NCI-H146 treated with DMSO at 0.1 percent for 48 hours (cell line): ENCODE data around the gene ALDH3A2.
"Not testable (repeated sequence)": the region's sequence is repeated elsewhere in the genome, so short reads cannot be mapped to it uniquely, and the experiment has no call there.

Source experiments
- DNase-seq: peaks from one replicate; lab custom pipeline; 2025; ENCODE audit not compliant: unreplicated experiment; lab: John Stamatoyannopoulos, UW

ALDH3A2 gene

GRCh38 chr17:19677736-19678379, 29.3 kb downstream of the ALDH3A2 start:
- no peak for DNase-seq

GRCh38 chr17:19678581-19679453, 30.3 kb downstream of the ALDH3A2 start:
- DNase-seq = no peak

- DNase-seq = no peak
These were observed 34.6 kb downstream of the ALDH3A2 start for GRCh38 chr17:19683117-19683516.

GRCh38 chr17:19684909-19685580, 36.5 kb downstream of the ALDH3A2 start:
- DNase-seq = not testable (repeated sequence)

- DNase-seq = no peak
These were observed 38.0 kb downstream of the ALDH3A2 start for GRCh38 chr17:19686400-19687090.

GRCh38 chr17:19702217-19702641, 53.7 kb downstream of the ALDH3A2 start:
- DNase-seq = no peak

- DNase-seq = no peak
These were observed 54.7 kb downstream of the ALDH3A2 start for GRCh38 chr17:19703106-19703827.

GRCh38 chr17:19703828-19704613, 55.5 kb downstream of the ALDH3A2 start:
- DNase-seq = no peak

- no peak for DNase-seq
These were observed 56.6 kb downstream of the ALDH3A2 start for GRCh38 chr17:19705201-19705600.

GRCh38 chr17:19705771-19706770, 57.5 kb downstream of the ALDH3A2 start:
- DNase-seq = no peak

- no peak for DNase-seq
These were observed 58.5 kb downstream of the ALDH3A2 start for GRCh38 chr17:19706791-19707727.

GRCh38 chr17:19707728-19708221, 59.2 kb downstream of the ALDH3A2 start:
- DNase-seq = no peak

- DNase-seq = no peak
These were observed 60.1 kb downstream of the ALDH3A2 start for GRCh38 chr17:19708431-19709175.

- no peak for DNase-seq
These were observed 61.3 kb downstream of the ALDH3A2 start for GRCh38 chr17:19709841-19710240.

- no peak for DNase-seq
These were observed 64.0 kb downstream of the ALDH3A2 start for GRCh38 chr17:19712436-19713004.

GRCh38 chr17:19713462-19713861, 64.9 kb downstream of the ALDH3A2 start:
- no peak for DNase-seq
